Mucosa of descending colon (tissue), 3 donors: ENCODE data around the gene CADPS2. TPM values are rescaled to one million over a fixed set of nuclear protein-coding genes. Genes with fewer than 3 reads are reported as not detected.

Experiments
- ATAC-seq: fragments of 200-7000 bp; cut with Tn5 transposase; one replicate; pipeline ENCODE4 v1.9.1; 2020; ENCODE audit warnings: mild to moderate bottlenecking, moderate library complexity
- DNase-seq, 3 donors: peaks; one replicate each; pipeline ENCODE4 v3.0.0-alpha.2; 2020
- H3K36me3 ChIP-seq: fragments of 200-600 bp; one replicate; pipeline ENCODE4 v1.8.0; 2021; ENCODE audit warnings: low read depth, mild to moderate bottlenecking
- H3K4me1 ChIP-seq: fragments of 200-600 bp; one replicate; pipeline ENCODE4 v1.8.0; 2021; ENCODE audit warnings: low read depth, mild to moderate bottlenecking
- H3K4me3 ChIP-seq: fragments of 200-600 bp; one replicate; pipeline ENCODE4 v1.8.0; 2021; ENCODE audit warnings: mild to moderate bottlenecking
- H3K9me3 ChIP-seq: fragments of 200-600 bp; one replicate; pipeline ENCODE4 v1.8.0; 2021; ENCODE audit warnings: mild to moderate bottlenecking
- CTCF ChIP-seq: fragments of 200-600 bp; IDR thresholded peaks from one replicate; pipeline ENCODE4 v1.8.0; 2022; ENCODE audit warnings: antibody characterized with exemption, mild to moderate bottlenecking
- intact Hi-C, 2 donors: fragments of 100-400 bp; cut with DNase I in 1 of 2; cut with micrococcal nuclease in 1 of 2; formaldehyde crosslinking; loops; one replicate each; pipeline versions ENCODE4 v1.11.0 to v1.11.1; 2022; cut with DNase I, micrococcal nuclease
- total RNA-seq, 3 donors: library from RNA; stranded (reverse); fragmentation: NEBNext Ultra II Directional in 2 of 3; extraction: Animal tissue kit (Norgen Biotek cat#: 25700) in 2 of 3; gene quantifications; one replicate each; pipeline versions ENCODE4 v1.2.1 to v1.2.4, GENCODE V29; 2021 to 2023
- donor health status: DM: no; HTN: no; CAD: no; lungs with moderate emphysema.
- donor health status: DM: no; HTN: no; CAD: no.
- donor health status: DM: no; HTN: yes; CAD: no.

Gene CADPS2
- total RNA-seq, 3 donors from 2014 or later, result 11.3 to 12.7 (median 11.7) TPM

GRCh38 chr7:122343601-122344302 is 542.5 kb downstream of the CADPS2 start:
- Histone ChIP-seq H3K4me3 (no peak overlapping the region), H3K36me3 (no peaks in the 10 kb centered on the region), H3K9me3 (no peaks in the 10 kb centered on the region), H3K4me1 (no peaks in the 10 kb centered on the region)
- ATAC-seq, result no peak
- intact Hi-C loops, result no loop called here
- no peak for TF ChIP-seq CTCF
- DNase-seq, result no peak

GRCh38 chr7:122340427-122340826 is 545.8 kb downstream of the CADPS2 start:
- ATAC-seq, result no peak
- intact Hi-C loops, result no loop called here

GRCh38 chr7:122339145-122339904 is 546.9 kb downstream of the CADPS2 start:
- H3K9me3 ChIP-seq, result no peaks in the 10 kb centered on the region
- no peak for TF ChIP-seq CTCF
- H3K4me1 ChIP-seq, result no peaks in the 10 kb centered on the region
- ATAC-seq (no peak), DNase-seq (no peak)
- H3K36me3 ChIP-seq, result no peaks in the 10 kb centered on the region
- intact Hi-C loops, result no loop called here
- H3K4me3 ChIP-seq, result no peak overlapping the region

More at GRCh38 chr7:122340427-122340826, 545.8 kb downstream of the CADPS2 start:
- Histone ChIP-seq H3K36me3 (no peaks in the 10 kb centered on the region), H3K4me1 (no peaks in the 10 kb centered on the region), H3K4me3 (no peak overlapping the region), H3K9me3 (no peaks in the 10 kb centered on the region)
- TF ChIP-seq CTCF, result no peak
- no peak for DNase-seq

GRCh38 chr7:122337011-122337410 is 549.2 kb downstream of the CADPS2 start:
- Histone ChIP-seq H3K4me3 (no peak overlapping the region), H3K4me1 (no peaks in the 10 kb centered on the region), H3K36me3 (no peaks in the 10 kb centered on the region), H3K9me3 (no peaks in the 10 kb centered on the region)
- TF ChIP-seq CTCF, result no peak
- DNase-seq (no peak), ATAC-seq (no peak)
- intact Hi-C loops, result no loop called here

- Histone ChIP-seq H3K9me3 (no peaks in the 10 kb centered on the region), H3K36me3 (no peaks in the 10 kb centered on the region), H3K4me3 (no peak overlapping the region), H3K4me1 (no peaks in the 10 kb centered on the region)
- no peak for DNase-seq
- intact Hi-C loops, result no loop called here
- no peak for TF ChIP-seq CTCF
- ATAC-seq, result no peak
Observed at GRCh38 chr7:122329145-122329802, 557.0 kb downstream of the CADPS2 start.
